HG03558 (cell line): ENCODE results near the gene MAGI1.

Source experiments
- ATAC-seq: cut with Tn5 transposase; IDR thresholded peaks from one replicate; pipeline ENCODE4 v1.9.1; 2021; ENCODE audit warnings: moderate number of reproducible peaks; ENCODE audit not compliant: unreplicated experiment; ENCODE audit errors: extremely low read depth

Gene MAGI1

GRCh38 chr3:65432388-65433003 lies 606.2 kb downstream of the MAGI1 start:
- ATAC-seq: no peak

- ATAC-seq: no peak
These were observed 612.8 kb downstream of the MAGI1 start for GRCh38 chr3:65425880-65426279.

- ATAC-seq: no peak
These were observed 616.6 kb downstream of the MAGI1 start for GRCh38 chr3:65422154-65422553.

GRCh38 chr3:65419233-65419632 lies 619.5 kb downstream of the MAGI1 start:
- ATAC-seq: no peak

- ATAC-seq: no peak
These were observed 624.8 kb downstream of the MAGI1 start for GRCh38 chr3:65413891-65414290.

- no peak for ATAC-seq
These were observed 626.1 kb downstream of the MAGI1 start for GRCh38 chr3:65412588-65412987.

- no peak for ATAC-seq
These were observed 627.4 kb downstream of the MAGI1 start for GRCh38 chr3:65411367-65411766.

- no peak for ATAC-seq
These were observed 629.5 kb downstream of the MAGI1 start for GRCh38 chr3:65409176-65409569.

GRCh38 chr3:65408531-65409175 lies 630.1 kb downstream of the MAGI1 start:
- ATAC-seq: no peak

GRCh38 chr3:65406470-65406869 lies 632.2 kb downstream of the MAGI1 start:
- ATAC-seq: no peak

- ATAC-seq: no peak
These were observed 636.1 kb downstream of the MAGI1 start for GRCh38 chr3:65402597-65402996.

- ATAC-seq: no peak
These were observed 637.1 kb downstream of the MAGI1 start for GRCh38 chr3:65401359-65402305.

GRCh38 chr3:65400899-65401298 lies 637.8 kb downstream of the MAGI1 start:
- ATAC-seq: no peak

- no peak for ATAC-seq
These were observed 639.8 kb downstream of the MAGI1 start for GRCh38 chr3:65398953-65399352.

GRCh38 chr3:65396078-65396477 lies 642.6 kb downstream of the MAGI1 start:
- no peak for ATAC-seq

GRCh38 chr3:65391068-65391467 lies 647.6 kb downstream of the MAGI1 start:
- no peak for ATAC-seq

GRCh38 chr3:65385805-65386204 lies 652.9 kb downstream of the MAGI1 start:
- no peak for ATAC-seq

GRCh38 chr3:65381496-65382010 lies 657.2 kb downstream of the MAGI1 start:
- ATAC-seq: no peak

- no peak for ATAC-seq
These were observed 659.5 kb downstream of the MAGI1 start for GRCh38 chr3:65379223-65379622.

- no peak for ATAC-seq
These were observed 661.1 kb downstream of the MAGI1 start for GRCh38 chr3:65377637-65378036.

GRCh38 chr3:65376426-65376825 lies 662.3 kb downstream of the MAGI1 start:
- no peak for ATAC-seq
